HepG2 (cell line): Measurements from ENCODE around the gene RPSA. TPM values are rescaled to one million over a fixed set of nuclear protein-coding genes. Genes with fewer than 3 reads are reported as not detected.

Experiments
- ATAC-seq: fragments of 200-7000 bp; cut with Tn5 transposase; 3 replicates; pipeline ENCODE4 v1.9.1; 2020; ENCODE audit warnings: mild to moderate bottlenecking, moderate library complexity
- BruUV-seq: library from RNA; stranded (reverse); fragments of 400-500 nt; replicated peaks from 2 replicates; lab custom pipeline; 2021; lab: Mats Ljungman, UMichigan
- CTCF ChIA-PET: fragments of 300-600 bp; formaldehyde crosslinking; extraction: SDS; loops from one replicate; lab custom pipeline; 2021; ENCODE audit warnings: low total read pairs, inconsistent platforms, low intra/inter-chr PET ratio; lab: Yijun Ruan, JAX
- POLR2A ChIA-PET: fragments of 350-600 bp; sonication (Branson Sonifier 250); formaldehyde crosslinking; loops from one replicate; lab custom pipeline; 2020; ENCODE audit warnings: antibody characterized with exemption, inconsistent platforms; lab: Yijun Ruan, JAX
- DNase-seq: peaks from one replicate; pipeline ENCODE4 v3.0.0-alpha.2; 2015; ENCODE audit warnings: low spot score
- FAIRE-seq: peaks from 3 replicates; lab custom pipeline; 2011; peaks lifted over from hg19 to GRCh38; lab: Jason Lieb, UNC
- H2AFZ ChIP-seq: one replicate; pipeline ENCODE4 v1.6.1; 2011; ENCODE audit warnings: low read length, inconsistent platforms
- H3K27ac ChIP-seq: fragments of 300-600 bp; 3 replicates; pipeline ENCODE4 v1.8.0; 2011; ENCODE audit warnings: mixed run types, mild to moderate bottlenecking, mixed read lengths, low read length, inconsistent platforms; ENCODE audit not compliant: insufficient read depth; ENCODE audit errors: extremely low read length
- H3K27me3 ChIP-seq, 2 experiments: fragments of 200-600 bp in 1 of 2; 2 replicates in 1 of 2; 3 replicates in 1 of 2; pipeline versions ENCODE4 v1.6.0 to v1.8.0; 2011; ENCODE audit warnings: low read length in 2 of 2, mild to moderate bottlenecking in 2 of 2, moderate library complexity in 2 of 2, inconsistent platforms in 1 of 2; ENCODE audit not compliant: insufficient read depth in 2 of 2, control insufficient read depth in 1 of 2
- H3K36me3 ChIP-seq, 2 experiments: fragments of 200-600 bp in 1 of 2; replicated peaks in 1 of 2; 2 replicates in 1 of 2; 3 replicates in 1 of 2; pipeline versions ENCODE4 v1.5.1 to v1.8.0; 2011; ENCODE audit warnings: low read length in 2 of 2, inconsistent platforms in 1 of 2; ENCODE audit not compliant: insufficient read depth in 2 of 2, control insufficient read depth in 1 of 2
- H3K4me1 ChIP-seq: 2 replicates; pipeline ENCODE4 v1.5.1; 2012; ENCODE audit warnings: low read length, inconsistent platforms; ENCODE audit not compliant: insufficient read depth
- H3K4me2 ChIP-seq: 2 replicates; pipeline ENCODE4 v1.6.0; 2011; ENCODE audit warnings: low read depth, low read length, inconsistent platforms
- H3K4me3 ChIP-seq, 3 experiments: fragments of 200-600 bp in 1 of 3; sonication (generic), shearing (Covaris generic) in 1 of 3; replicated peaks in 1 of 3; 2 replicates each; pipeline ENCODE4 v1.5.1; 2011 to 2016; ENCODE audit warnings: low read length in 3 of 3, inconsistent platforms in 2 of 3, low read depth in 2 of 3, mild to moderate bottlenecking in 2 of 3, control low read depth in 1 of 3, mixed read lengths in 1 of 3; ENCODE audit not compliant: insufficient read depth in 1 of 3
- H3K79me2 ChIP-seq: one replicate; pipeline ENCODE4 v1.6.1; 2011; ENCODE audit warnings: low read length, inconsistent platforms; ENCODE audit not compliant: insufficient read depth
- H3K9ac ChIP-seq: 2 replicates; pipeline ENCODE4 v1.6.0; 2011; ENCODE audit warnings: mild to moderate bottlenecking, low read depth, low read length, inconsistent platforms; ENCODE audit not compliant: insufficient read depth
- H3K9me3 ChIP-seq: 2 replicates; pipeline ENCODE4 v1.5.1; 2012; ENCODE audit warnings: mild to moderate bottlenecking, low read length
- H4K20me1 ChIP-seq: 2 replicates; pipeline ENCODE4 v1.6.0; 2011; ENCODE audit warnings: inconsistent platforms, mild to moderate bottlenecking, low read length, moderate library complexity; ENCODE audit not compliant: insufficient read depth
- ATM ChIP-seq: fragments of 450-650 bp; IDR thresholded peaks from 2 replicates; pipeline ENCODE4 v1.7.1; 2017; ENCODE audit warnings: mild to moderate bottlenecking, borderline replicate concordance
- BRCA1 ChIP-seq: sonication (generic); formaldehyde crosslinking; IDR thresholded peaks from 2 replicates; pipeline ENCODE4 v1.4.0; 2020; ENCODE audit warnings: missing genetic modification reagents
- HHEX ChIP-seq: IDR thresholded peaks from 2 replicates; pipeline ENCODE4 v1.6.1; 2016; ENCODE audit warnings: control low read depth
- HMG20B ChIP-seq: conservative IDR thresholded peaks from 2 replicates; pipeline ENCODE4 v1.6.1; 2016; ENCODE audit warnings: missing genetic modification reagents, missing compliant biosample characterization
- JUND ChIP-seq: sonication (generic); formaldehyde crosslinking; IDR thresholded peaks from 2 replicates; pipeline ENCODE4 v1.8.0; 2022; ENCODE audit warnings: mild to moderate bottlenecking, missing genetic modification reagents
- SMAD9 ChIP-seq: sonication (generic); formaldehyde crosslinking; IDR thresholded peaks from 2 replicates; pipeline ENCODE4 v1.5.1; 2020; ENCODE audit warnings: mild to moderate bottlenecking, missing genetic modification reagents
- STAT5B ChIP-seq: sonication (generic); formaldehyde crosslinking; IDR thresholded peaks from 2 replicates; pipeline ENCODE4 v1.4.0; 2020; ENCODE audit warnings: missing genetic modification reagents
- ZBTB40 ChIP-seq, 2 experiments: fragments of 450-650 bp in 1 of 2; sonication (generic) in 1 of 2; formaldehyde crosslinking in 1 of 2; IDR thresholded peaks; 2 replicates each; pipeline versions ENCODE4 v1.6.1 to v1.8.0; 2016 to 2022; ENCODE audit warnings: antibody characterized with exemption in 1 of 2, mild to moderate bottlenecking in 1 of 2, missing genetic modification reagents in 1 of 2
- ZNF180 ChIP-seq: sonication (generic); formaldehyde crosslinking; IDR thresholded peaks from 2 replicates; pipeline ENCODE4 v1.4.0; 2020; ENCODE audit warnings: low read depth, missing genetic modification reagents, borderline replicate concordance
- ZNF652 ChIP-seq: IDR thresholded peaks from 2 replicates; pipeline ENCODE4 v1.6.1; 2016; ENCODE audit warnings: low read depth, borderline replicate concordance
- WGBS: methylation state at CpG from one replicate; pipeline ENCODE4 v1.1.6; 2017; ENCODE audit warnings: low lambda C conversion rate; 5-methylcytosine and 5-hydroxymethylcytosine counted together
- in situ Hi-C: cut with HindIII; loops from 2 replicates; pipeline ENCODE4 v1.10.0; 2017; ENCODE audit warnings: low pct_unique_long_range_greater_than_20kb; ENCODE audit not compliant: extremely low pct_ligation_motif_present
- intact Hi-C: fragments of 100-400 bp; cut with micrococcal nuclease; formaldehyde crosslinking; loops from one replicate; pipeline ENCODE4 v1.10.0; 2022; ENCODE audit not compliant: unreplicated experiment
- polyA plus RNA-seq, 8 experiments: library from polyadenylated mRNA; depleted of rRNA in 3 of 8; stranded (reverse) in 7 of 8; unstranded in 1 of 8; fragments of >200 nt; fragmentation: Illumina TruSeq in 4 of 8; extraction: Trizol in 4 of 8; gene quantifications; 2 replicates each; pipeline versions ENCODE4 v1.2.1 to v1.2.3, GENCODE V29; 2011 to 2016; ENCODE audit warnings: low read depth in 4 of 8, missing spikeins in 1 of 8, mixed read lengths in 1 of 8; ENCODE audit not compliant: insufficient read depth in 1 of 8
- total RNA-seq, 5 experiments: library from RNA; depleted of rRNA; stranded (reverse); fragments of >200 nt; fragmentation: Illumina TruSeq; extraction: Trizol; gene quantifications; 2 replicates each; pipeline ENCODE4 v1.2.3, GENCODE V29; 2016; ENCODE audit warnings: low read depth in 1 of 5
- TF ChIP-seq, protein P1 (sequence below): sonication (generic); formaldehyde crosslinking; IDR thresholded peaks from 2 replicates; pipeline ENCODE4 v1.4.0; 2020; ENCODE audit warnings: mild to moderate bottlenecking, missing genetic modification reagents
- TF ChIP-seq, protein P2 (sequence below): sonication (generic); formaldehyde crosslinking; conservative IDR thresholded peaks from 2 replicates; pipeline ENCODE4 v1.4.0; 2020; ENCODE audit warnings: missing genetic modification reagents
- TF ChIP-seq, protein P3 (sequence below): sonication (generic); formaldehyde crosslinking; conservative IDR thresholded peaks from 2 replicates; pipeline ENCODE4 v1.8.0; 2022; ENCODE audit warnings: mild to moderate bottlenecking, moderate library complexity, missing genetic modification reagents

RPSA gene
- total and polyA plus RNA-seq, 2 of the 13 experiments (the other 11 are each of a cell fraction or from before 2014, with no cell fraction given): 1,683 to 3,226 TPM

GRCh38 chr3:39427506-39427905, 21.0 kb downstream of the RPSA start:
- Histone ChIP-seq H3K4me2 (no peak overlapping the region), H2AFZ (no peak overlapping the region), H3K79me2 (no peaks in the 10 kb centered on the region), H3K36me3 (no peaks in the 10 kb centered on the region), H3K9ac (no peak overlapping the region), H3K27ac (no peak overlapping the region), H3K4me3 (no peak overlapping the region), H4K20me1 (no peaks in the 10 kb centered on the region), H3K9me3 (no peaks in the 10 kb centered on the region), H3K4me1 (no peaks in the 10 kb centered on the region), H3K27me3 (peaks cover 0 to 6% of the 10 kb centered on the region in 2 experiments; a peak in 2 of 5 replicates)
- ATAC-seq (no peak), DNase-seq (no peak), FAIRE-seq (no peak)
- no TSS peak for BruUV-seq
- intact Hi-C loops: no loop called here
- WGBS: 0% methylated on average over 1 of the region's 1 CpG
- CTCF ChIA-PET: no interaction called here
- in situ Hi-C loops: no loop called here
- POLR2A ChIA-PET: no interaction called here
- TF ChIP-seq, protein P1, sequence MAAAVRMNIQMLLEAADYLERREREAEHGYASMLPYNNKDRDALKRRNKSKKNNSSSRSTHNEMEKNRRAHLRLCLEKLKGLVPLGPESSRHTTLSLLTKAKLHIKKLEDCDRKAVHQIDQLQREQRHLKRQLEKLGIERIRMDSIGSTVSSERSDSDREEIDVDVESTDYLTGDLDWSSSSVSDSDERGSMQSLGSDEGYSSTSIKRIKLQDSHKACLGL (CRISPR knock-in tag): no peak
- TF ChIP-seq JUND (CRISPR knock-in tag): no peak
- TF ChIP-seq, protein P2, sequence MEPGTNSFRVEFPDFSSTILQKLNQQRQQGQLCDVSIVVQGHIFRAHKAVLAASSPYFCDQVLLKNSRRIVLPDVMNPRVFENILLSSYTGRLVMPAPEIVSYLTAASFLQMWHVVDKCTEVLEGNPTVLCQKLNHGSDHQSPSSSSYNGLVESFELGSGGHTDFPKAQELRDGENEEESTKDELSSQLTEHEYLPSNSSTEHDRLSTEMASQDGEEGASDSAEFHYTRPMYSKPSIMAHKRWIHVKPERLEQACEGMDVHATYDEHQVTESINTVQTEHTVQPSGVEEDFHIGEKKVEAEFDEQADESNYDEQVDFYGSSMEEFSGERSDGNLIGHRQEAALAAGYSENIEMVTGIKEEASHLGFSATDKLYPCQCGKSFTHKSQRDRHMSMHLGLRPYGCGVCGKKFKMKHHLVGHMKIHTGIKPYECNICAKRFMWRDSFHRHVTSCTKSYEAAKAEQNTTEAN: no peak
- no peak for TF ChIP-seq HMG20B (CRISPR knock-in tag)
- TF ChIP-seq STAT5B: no peak
- TF ChIP-seq SMAD9: no peak
- no peak for TF ChIP-seq HHEX (CRISPR knock-in tag)
- TF ChIP-seq ZNF180 (CRISPR knock-in tag): no peak
- no peak for TF ChIP-seq BRCA1 (CRISPR knock-in tag)
- TF ChIP-seq ZBTB40 (IDR thresholded peaks at IDR 0.05): no peak
- no peak for TF ChIP-seq ZBTB40 (CRISPR knock-in tag; IDR thresholded peaks at IDR 0.05)
- TF ChIP-seq, protein P3, sequence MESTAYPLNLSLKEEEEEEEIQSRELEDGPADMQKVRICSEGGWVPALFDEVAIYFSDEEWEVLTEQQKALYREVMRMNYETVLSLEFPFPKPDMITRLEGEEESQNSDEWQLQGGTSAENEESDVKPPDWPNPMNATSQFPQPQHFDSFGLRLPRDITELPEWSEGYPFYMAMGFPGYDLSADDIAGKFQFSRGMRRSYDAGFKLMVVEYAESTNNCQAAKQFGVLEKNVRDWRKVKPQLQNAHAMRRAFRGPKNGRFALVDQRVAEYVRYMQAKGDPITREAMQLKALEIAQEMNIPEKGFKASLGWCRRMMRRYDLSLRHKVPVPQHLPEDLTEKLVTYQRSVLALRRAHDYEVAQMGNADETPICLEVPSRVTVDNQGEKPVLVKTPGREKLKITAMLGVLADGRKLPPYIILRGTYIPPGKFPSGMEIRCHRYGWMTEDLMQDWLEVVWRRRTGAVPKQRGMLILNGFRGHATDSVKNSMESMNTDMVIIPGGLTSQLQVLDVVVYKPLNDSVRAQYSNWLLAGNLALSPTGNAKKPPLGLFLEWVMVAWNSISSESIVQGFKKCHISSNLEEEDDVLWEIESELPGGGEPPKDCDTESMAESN: no peak
- TF ChIP-seq ATM: no peak
- no peak for TF ChIP-seq ZNF652
